HepG2 (cell line): ENCODE results near the gene CDH13. TPM values are rescaled to one million over a fixed set of nuclear protein-coding genes. Genes with fewer than 3 reads are reported as not detected.

Experiments used
- AGO2 ChIP-seq: fragments of 200-400 bp; formaldehyde crosslinking; optimal IDR thresholded peaks from 2 replicates; pipeline ENCODE3; 2017; ENCODE audit warnings: mild to moderate bottlenecking, low read depth, low read length, moderate library complexity
- CHCHD3 ChIP-seq: sonication (generic); formaldehyde crosslinking; IDR thresholded peaks from 2 replicates; pipeline ENCODE4 v1.8.0; 2022; ENCODE audit warnings: mild to moderate bottlenecking, missing genetic modification reagents, moderate library complexity
- CHD2 ChIP-seq: IDR thresholded peaks from 2 replicates; pipeline ENCODE4 v1.6.1; 2011; ENCODE audit warnings: low read depth, low read length, improper control_type of control experiment
- DPF2 ChIP-seq: sonication (generic); formaldehyde crosslinking; IDR thresholded peaks from 2 replicates; pipeline ENCODE4 v1.4.0; 2020; ENCODE audit warnings: mild to moderate bottlenecking, low read depth, missing genetic modification reagents, borderline replicate concordance
- GZF1 ChIP-seq: sonication (generic); formaldehyde crosslinking; IDR thresholded peaks from 2 replicates; pipeline ENCODE4 v1.5.1; 2020; ENCODE audit warnings: mild to moderate bottlenecking, missing genetic modification reagents
- HNF4A ChIP-seq: sonication (generic); formaldehyde crosslinking; IDR thresholded peaks from 2 replicates; pipeline ENCODE4 v1.4.0; 2020; ENCODE audit warnings: missing genetic modification reagents
- KAT8 ChIP-seq: IDR thresholded peaks from 2 replicates; pipeline ENCODE4 v1.6.1; 2016; ENCODE audit warnings: missing genetic modification reagents, missing compliant biosample characterization
- MED8 ChIP-seq: sonication (generic); formaldehyde crosslinking; IDR thresholded peaks from 2 replicates; pipeline ENCODE4 v1.8.1; 2023; ENCODE audit warnings: mild to moderate bottlenecking, missing genetic modification reagents; ENCODE audit not compliant: insufficient replicate concordance
- MTF1 ChIP-seq: sonication (generic); formaldehyde crosslinking; IDR thresholded peaks from 2 replicates; pipeline ENCODE4 v1.5.0; 2020; ENCODE audit warnings: missing genetic modification reagents
- RFXAP ChIP-seq: sonication (generic); formaldehyde crosslinking; IDR thresholded peaks from 2 replicates; pipeline ENCODE4 v1.4.0; 2020; ENCODE audit warnings: missing genetic modification reagents, borderline replicate concordance
- SAP130 ChIP-seq: IDR thresholded peaks from 2 replicates; pipeline ENCODE4 v1.6.1; 2016; ENCODE audit warnings: low read depth
- SETDB1 ChIP-seq: sonication (generic); formaldehyde crosslinking; IDR thresholded peaks from 2 replicates; pipeline ENCODE4 v1.5.1; 2020; ENCODE audit warnings: missing genetic modification reagents, mild to moderate bottlenecking, borderline replicate concordance
- TCF7L2 ChIP-seq: IDR thresholded peaks from 2 replicates; pipeline ENCODE4 v1.6.1; 2011; ENCODE audit warnings: mild to moderate bottlenecking, low read depth, low read length, moderate library complexity
- ZNF354B ChIP-seq: sonication (generic); formaldehyde crosslinking; IDR thresholded peaks from 2 replicates; pipeline ENCODE4 v1.8.0; 2022; ENCODE audit warnings: mild to moderate bottlenecking, missing genetic modification reagents
- ZNF772 ChIP-seq: sonication (generic); formaldehyde crosslinking; IDR thresholded peaks from 2 replicates; pipeline ENCODE4 v1.5.0; 2020; ENCODE audit warnings: mild to moderate bottlenecking, missing genetic modification reagents
- ZSCAN31 ChIP-seq: sonication (generic); formaldehyde crosslinking; IDR thresholded peaks from 2 replicates; pipeline ENCODE4 v1.5.0; 2020; ENCODE audit warnings: low read depth, mild to moderate bottlenecking, missing genetic modification reagents
- polyA plus RNA-seq, 8 experiments: library from polyadenylated mRNA; depleted of rRNA in 3 of 8; stranded (reverse) in 7 of 8; unstranded in 1 of 8; fragments of >200 nt; fragmentation: Illumina TruSeq in 4 of 8; extraction: Trizol in 4 of 8; gene quantifications; 2 replicates each; pipeline versions ENCODE4 v1.2.1 to v1.2.3, GENCODE V29; 2011 to 2016; ENCODE audit warnings: low read depth in 4 of 8, missing spikeins in 1 of 8, mixed read lengths in 1 of 8; ENCODE audit not compliant: insufficient read depth in 1 of 8
- total RNA-seq, 5 experiments: library from RNA; depleted of rRNA; stranded (reverse); fragments of >200 nt; fragmentation: Illumina TruSeq; extraction: Trizol; gene quantifications; 2 replicates each; pipeline ENCODE4 v1.2.3, GENCODE V29; 2016; ENCODE audit warnings: low read depth in 1 of 5
- TF ChIP-seq, protein P1 (sequence below): sonication (generic); formaldehyde crosslinking; IDR thresholded peaks from 2 replicates; pipeline ENCODE4 v1.4.0; 2020; ENCODE audit warnings: missing genetic modification reagents
- TF ChIP-seq, protein P2 (sequence below): sonication (generic); formaldehyde crosslinking; conservative IDR thresholded peaks from 2 replicates; pipeline ENCODE4 v1.4.0; 2020; ENCODE audit warnings: missing genetic modification reagents
- TF ChIP-seq, protein P3 (sequence below): sonication (generic); formaldehyde crosslinking; IDR thresholded peaks from 2 replicates; pipeline ENCODE4 v1.4.0; 2020; ENCODE audit warnings: mild to moderate bottlenecking, low read depth, missing genetic modification reagents
- TF ChIP-seq, protein P4 (sequence below): sonication (generic); formaldehyde crosslinking; IDR thresholded peaks from 2 replicates; pipeline ENCODE4 v1.4.0; 2020; ENCODE audit warnings: missing genetic modification reagents, borderline replicate concordance

CDH13 gene
- total and polyA plus RNA-seq, 2 of the 13 experiments (the other 11 are each of a cell fraction or from before 2014, with no cell fraction given), result not detected

DNA sequence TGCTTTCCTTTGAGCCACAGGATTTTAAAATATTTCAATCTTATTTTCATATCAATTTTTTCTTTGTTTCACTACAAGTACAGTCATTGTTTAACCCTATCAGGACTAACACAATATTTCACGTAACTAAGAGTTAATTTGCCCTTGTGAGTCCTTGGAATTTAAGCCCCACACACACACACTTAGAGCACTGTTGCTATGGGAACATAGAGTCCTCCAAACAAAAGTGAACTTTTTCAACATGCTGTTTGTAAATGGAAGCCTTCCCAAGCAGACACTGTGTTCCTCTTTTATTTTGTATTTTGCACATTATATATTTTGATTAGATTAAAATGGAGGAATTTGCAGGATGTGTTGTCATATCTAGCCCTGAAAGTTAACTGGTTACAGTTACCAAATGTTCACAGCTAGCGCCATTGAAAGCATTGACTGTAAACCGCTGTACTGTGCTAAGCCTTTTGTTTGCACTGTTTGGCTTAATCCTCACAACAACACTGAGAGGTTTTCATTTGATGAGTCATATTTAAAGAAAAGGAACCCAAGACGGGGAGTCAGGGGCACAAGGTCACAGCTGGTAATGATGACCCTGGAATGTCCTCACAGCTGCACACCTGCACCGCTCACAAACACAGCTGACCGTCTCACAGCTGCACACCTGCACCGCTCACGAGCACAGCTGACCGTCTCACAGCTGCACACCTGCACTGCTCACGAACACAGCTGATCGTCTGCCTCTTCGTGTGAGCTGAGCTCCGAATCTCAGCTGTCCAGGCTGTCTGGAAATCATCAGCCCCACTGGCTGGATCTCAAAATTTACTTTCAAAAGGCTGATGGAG is 1187.3 kb downstream of the CDH13 start (continued):
- TF ChIP-seq, protein P1, sequence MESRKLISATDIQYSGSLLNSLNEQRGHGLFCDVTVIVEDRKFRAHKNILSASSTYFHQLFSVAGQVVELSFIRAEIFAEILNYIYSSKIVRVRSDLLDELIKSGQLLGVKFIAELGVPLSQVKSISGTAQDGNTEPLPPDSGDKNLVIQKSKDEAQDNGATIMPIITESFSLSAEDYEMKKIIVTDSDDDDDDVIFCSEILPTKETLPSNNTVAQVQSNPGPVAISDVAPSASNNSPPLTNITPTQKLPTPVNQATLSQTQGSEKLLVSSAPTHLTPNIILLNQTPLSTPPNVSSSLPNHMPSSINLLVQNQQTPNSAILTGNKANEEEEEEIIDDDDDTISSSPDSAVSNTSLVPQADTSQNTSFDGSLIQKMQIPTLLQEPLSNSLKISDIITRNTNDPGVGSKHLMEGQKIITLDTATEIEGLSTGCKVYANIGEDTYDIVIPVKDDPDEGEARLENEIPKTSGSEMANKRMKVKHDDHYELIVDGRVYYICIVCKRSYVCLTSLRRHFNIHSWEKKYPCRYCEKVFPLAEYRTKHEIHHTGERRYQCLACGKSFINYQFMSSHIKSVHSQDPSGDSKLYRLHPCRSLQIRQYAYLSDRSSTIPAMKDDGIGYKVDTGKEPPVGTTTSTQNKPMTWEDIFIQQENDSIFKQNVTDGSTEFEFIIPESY (CRISPR knock-in tag), result peak; percentile 64; the same call in 1 of the 2 replicates
- TF ChIP-seq ZSCAN31 (CRISPR knock-in tag) (no peak; the same call in 1 of the 2 replicates), GZF1 (CRISPR knock-in tag) (no peak), MTF1 (CRISPR knock-in tag) (no peak), CHD2 (no peak), SETDB1 (CRISPR knock-in tag) (no peak), ZNF354B (no peak), TCF7L2 (no peak), DPF2 (CRISPR knock-in tag) (peak; percentile 66), RFXAP (no peak), KAT8 (CRISPR knock-in tag) (peak; percentile 55; the same call in 1 of the 2 replicates), MED8 (CRISPR knock-in tag) (no peak), AGO2 (no peak), HNF4A (peak; percentile 43), ZNF772 (CRISPR knock-in tag) (no peak), SAP130 (CRISPR knock-in tag) (peak; percentile 79), CHCHD3 (no peak)
- TF ChIP-seq, protein P2, sequence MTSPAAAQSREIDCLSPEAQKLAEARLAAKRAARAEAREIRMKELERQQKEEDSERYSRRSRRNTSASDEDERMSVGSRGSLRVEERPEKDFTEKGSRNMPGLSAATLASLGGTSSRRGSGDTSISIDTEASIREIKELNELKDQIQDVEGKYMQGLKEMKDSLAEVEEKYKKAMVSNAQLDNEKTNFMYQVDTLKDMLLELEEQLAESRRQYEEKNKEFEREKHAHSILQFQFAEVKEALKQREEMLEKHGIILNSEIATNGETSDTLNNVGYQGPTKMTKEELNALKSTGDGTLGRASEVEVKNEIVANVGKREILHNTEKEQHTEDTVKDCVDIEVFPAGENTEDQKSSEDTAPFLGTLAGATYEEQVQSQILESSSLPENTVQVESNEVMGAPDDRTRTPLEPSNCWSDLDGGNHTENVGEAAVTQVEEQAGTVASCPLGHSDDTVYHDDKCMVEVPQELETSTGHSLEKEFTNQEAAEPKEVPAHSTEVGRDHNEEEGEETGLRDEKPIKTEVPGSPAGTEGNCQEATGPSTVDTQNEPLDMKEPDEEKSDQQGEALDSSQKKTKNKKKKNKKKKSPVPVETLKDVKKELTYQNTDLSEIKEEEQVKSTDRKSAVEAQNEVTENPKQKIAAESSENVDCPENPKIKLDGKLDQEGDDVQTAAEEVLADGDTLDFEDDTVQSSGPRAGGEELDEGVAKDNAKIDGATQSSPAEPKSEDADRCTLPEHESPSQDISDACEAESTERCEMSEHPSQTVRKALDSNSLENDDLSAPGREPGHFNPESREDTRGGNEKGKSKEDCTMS (CRISPR knock-in tag), result no peak
- TF ChIP-seq, protein P3, sequence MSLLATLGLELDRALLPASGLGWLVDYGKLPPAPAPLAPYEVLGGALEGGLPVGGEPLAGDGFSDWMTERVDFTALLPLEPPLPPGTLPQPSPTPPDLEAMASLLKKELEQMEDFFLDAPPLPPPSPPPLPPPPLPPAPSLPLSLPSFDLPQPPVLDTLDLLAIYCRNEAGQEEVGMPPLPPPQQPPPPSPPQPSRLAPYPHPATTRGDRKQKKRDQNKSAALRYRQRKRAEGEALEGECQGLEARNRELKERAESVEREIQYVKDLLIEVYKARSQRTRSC (CRISPR knock-in tag), result no peak
- TF ChIP-seq, protein P4, sequence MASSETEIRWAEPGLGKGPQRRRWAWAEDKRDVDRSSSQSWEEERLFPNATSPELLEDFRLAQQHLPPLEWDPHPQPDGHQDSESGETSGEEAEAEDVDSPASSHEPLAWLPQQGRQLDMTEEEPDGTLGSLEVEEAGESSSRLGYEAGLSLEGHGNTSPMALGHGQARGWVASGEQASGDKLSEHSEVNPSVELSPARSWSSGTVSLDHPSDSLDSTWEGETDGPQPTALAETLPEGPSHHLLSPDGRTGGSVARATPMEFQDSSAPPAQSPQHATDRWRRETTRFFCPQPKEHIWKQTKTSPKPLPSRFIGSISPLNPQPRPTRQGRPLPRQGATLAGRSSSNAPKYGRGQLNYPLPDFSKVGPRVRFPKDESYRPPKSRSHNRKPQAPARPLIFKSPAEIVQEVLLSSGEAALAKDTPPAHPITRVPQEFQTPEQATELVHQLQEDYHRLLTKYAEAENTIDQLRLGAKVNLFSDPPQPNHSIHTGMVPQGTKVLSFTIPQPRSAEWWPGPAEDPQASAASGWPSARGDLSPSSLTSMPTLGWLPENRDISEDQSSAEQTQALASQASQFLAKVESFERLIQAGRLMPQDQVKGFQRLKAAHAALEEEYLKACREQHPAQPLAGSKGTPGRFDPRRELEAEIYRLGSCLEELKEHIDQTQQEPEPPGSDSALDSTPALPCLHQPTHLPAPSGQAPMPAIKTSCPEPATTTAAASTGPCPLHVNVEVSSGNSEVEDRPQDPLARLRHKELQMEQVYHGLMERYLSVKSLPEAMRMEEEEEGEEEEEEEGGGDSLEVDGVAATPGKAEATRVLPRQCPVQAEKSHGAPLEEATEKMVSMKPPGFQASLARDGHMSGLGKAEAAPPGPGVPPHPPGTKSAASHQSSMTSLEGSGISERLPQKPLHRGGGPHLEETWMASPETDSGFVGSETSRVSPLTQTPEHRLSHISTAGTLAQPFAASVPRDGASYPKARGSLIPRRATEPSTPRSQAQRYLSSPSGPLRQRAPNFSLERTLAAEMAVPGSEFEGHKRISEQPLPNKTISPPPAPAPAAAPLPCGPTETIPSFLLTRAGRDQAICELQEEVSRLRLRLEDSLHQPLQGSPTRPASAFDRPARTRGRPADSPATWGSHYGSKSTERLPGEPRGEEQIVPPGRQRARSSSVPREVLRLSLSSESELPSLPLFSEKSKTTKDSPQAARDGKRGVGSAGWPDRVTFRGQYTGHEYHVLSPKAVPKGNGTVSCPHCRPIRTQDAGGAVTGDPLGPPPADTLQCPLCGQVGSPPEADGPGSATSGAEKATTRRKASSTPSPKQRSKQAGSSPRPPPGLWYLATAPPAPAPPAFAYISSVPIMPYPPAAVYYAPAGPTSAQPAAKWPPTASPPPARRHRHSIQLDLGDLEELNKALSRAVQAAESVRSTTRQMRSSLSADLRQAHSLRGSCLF (CRISPR knock-in tag), result no peak
